Brain pericyte (primary cell): ENCODE measurements around the gene MORC4.

ENCODE experiments used
- DNase-seq: peaks from one replicate; pipeline ENCODE4 v3.0.0-alpha.2; 2012; ENCODE audit warnings: low read depth, low spot score

The MORC4 gene

DNA sequence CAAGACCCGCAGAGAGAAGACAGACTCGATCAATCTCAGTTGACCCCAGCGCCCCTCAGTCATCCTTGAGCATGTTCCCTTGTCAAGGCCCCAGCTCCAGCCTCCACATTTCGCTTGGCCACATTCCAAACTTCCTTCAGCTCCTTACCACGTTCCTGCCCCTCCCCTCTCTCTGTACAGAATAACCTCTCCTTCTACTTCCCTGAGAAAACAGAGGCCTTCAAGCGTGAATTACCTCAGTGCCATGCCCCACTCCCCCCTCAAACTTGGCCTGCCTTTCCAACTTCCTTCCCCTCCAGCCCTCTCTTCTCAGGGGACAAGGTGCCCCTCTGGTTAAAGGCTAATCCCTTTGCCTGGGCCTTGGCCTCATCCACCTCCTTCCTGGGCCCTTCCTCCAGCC, 93.7 kb downstream of the MORC4 start:
- DNase-seq, result no peak

DNA sequence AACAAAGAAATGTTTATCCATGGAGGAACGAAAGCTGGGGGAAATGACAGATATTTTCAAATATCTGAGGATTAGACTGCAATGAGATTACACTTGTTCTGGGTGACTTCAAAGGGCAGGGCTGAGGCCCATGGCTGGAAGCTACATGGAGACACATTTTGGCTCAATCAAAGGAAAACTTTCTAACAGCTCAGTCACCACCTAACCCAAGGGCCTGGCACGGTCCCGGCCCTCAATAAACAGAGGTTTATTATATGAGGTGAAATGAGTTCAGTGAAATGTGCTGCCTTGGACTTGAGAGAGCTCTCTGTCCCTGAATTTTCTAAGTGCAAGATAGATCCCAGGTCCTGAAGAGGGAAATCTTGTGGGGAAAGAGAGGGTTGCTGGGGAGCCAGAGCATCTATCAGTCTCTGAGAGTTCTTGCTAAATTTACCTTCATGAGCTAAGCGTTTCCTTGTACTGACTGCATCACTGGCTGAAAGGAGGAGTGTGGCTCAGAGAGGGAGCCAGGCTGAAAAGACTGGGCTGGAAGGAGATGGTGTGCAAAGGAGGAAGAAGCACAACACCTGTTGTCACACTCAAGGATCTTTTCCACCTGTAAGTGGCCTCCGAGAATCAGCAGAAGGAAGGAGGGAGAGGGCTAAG, 94.8 kb downstream of the MORC4 start:
- no peak for DNase-seq

DNA sequence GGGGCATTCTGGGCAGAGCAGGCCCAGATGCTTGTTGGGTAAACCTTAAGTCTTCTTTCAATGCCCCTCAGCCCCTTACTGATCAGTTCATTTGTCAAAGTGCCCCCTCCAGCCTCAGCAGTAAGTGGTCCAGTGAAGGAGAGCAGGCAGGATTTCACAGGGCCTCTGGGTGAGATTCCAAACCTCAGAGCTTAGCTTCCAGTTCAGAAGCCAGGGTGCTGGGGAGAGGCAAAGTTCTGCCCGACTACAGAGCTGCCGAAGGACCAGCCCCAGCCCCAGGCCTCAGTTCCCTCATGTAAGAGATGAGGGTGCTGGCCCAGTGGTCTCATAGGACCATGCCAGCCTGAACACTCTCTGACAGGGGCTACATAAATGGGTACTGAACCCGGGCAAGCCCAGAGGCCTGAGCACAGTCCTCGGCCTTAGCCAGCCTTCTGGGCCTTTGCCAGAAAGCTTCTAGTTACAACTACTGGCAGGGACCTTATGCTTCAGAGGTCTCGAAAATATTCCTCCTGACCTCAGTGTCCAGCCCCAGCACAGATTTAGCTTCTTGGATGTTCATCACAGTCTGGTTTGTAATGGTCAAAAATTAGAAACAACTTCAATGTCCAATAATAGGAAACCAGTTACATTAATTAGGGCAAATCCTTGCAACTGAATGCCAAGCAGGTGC, 96.0 kb downstream of the MORC4 start:
- DNase-seq, result no peak

DNA sequence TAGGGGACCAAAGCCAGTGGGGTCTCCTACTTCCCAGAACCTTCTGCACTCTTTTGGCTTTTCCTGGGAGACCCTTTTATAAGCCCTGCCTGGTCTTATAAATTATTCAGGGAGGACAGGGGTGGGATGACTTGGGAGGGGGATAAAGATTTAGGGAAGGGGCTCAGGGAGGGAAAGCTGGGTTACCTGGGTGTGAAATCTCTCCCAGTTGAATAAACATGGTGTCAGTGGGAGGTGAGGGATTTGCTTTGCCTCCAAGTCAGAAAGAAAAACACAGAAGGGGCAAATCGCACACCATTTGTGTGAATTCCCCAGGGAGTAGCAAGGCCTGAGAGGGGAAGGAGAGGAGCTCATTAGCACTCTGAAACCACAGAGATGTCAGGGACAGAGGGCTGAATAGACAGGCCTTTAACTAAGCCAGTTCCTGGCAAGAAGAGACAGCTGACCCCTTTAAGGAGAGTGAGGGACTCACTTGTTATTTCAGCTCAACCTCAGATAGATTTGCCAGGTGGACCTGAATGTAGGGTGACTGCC, 96.7 kb downstream of the MORC4 start, which contains the start of gene RIPPLY1:
Gene RIPPLY1 (minus strand): TSS at position 51 of the 534 bp plus-strand sequence. CDS start 54 bp downstream, outside the sequence.
- DNase-seq, result no peak

DNA sequence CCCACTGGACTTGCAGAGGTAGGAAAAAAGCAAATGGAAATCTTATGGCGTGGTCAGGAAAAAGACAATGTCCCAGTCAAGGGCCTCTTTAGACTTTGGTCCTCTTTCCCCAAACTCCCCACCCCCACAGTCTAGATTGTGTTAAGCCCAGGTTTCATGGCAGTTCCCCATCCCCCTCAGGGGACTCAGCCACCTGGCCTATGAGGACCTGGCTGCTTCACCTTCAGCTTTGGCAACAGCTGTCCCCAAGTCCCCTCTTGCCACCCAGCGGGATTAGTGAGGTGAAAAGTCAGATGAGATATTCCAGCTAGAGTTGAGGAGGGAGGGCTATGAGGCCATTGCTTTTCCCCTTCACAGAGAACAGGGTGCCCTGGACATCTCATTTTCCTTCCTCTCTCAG, 97.3 kb downstream of the MORC4 start:
- DNase-seq, result no peak

GRCh38 chrX:106901781-106902219, 98.2 kb downstream of the MORC4 start:
- DNase-seq, result no peak

GRCh38 chrX:106901341-106901740, 98.7 kb downstream of the MORC4 start:
- no peak for DNase-seq

DNA sequence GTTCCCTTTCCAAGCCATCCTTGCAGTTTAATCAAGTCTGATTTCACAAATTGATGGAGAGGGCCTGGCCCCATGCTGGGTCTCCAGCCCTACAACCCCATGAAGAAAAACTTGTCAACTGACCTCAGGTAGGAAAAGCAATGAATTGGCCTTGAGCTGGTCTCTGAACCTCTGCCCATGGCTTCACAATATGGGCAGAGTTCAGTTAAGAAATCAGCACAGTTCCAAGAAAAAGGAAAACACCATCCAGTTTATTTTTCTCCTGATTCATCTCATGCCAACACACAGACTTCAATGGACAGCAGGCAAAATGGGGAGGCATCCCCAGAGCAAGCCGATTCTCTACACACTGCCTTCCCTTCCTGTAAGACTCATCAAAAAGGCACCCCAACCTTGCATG, 100.2 kb downstream of the MORC4 start:
- DNase-seq, result no peak

DNA sequence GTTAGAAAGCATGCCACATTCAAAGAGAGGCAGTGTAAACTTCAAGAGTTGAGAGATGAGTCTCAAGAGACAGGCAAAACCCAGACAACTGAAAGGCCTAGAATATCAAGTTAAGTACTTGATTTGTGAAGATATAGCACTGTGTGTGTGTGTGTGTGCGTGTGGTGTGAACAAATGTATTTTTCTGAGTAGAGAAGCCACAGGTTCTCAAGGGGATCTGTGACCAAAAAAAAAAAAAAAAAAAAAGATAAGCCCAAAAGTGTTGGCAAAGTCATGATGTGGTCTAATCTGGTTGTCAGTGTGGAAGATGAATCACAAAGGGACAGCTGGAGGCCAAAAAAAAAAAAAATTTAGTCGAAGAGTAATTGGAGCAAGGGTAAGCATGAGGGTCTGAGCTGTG, 100.7 kb downstream of the MORC4 start:
- DNase-seq, result no peak

GRCh38 chrX:106898462-106898861, 101.5 kb downstream of the MORC4 start:
- DNase-seq, result no peak

- no peak for DNase-seq
Measured at GRCh38 chrX:106897259-106897658, 102.8 kb downstream of the MORC4 start.

DNA sequence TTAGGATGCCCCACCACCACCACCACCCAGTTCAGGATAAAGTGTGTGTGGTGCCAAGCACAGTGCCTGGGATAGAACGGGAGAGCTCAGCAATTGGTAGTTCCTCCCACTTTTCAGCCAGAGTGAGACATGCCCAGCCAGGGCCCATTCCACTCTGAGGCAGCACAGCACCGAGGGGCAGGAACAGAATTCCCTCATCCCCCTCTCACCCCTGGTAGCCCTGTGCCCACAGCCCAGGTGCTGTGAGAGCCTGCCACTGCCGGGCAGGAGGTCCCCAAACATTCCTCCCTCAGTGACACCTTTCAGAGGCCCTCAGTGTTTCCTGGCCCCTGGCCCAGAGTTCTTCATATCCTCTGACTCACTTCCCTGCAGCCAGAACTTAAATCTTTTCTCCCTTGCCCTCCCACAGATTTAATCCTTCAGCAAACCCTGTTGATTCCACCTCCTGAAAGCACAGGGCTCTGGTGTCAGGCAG, 105.0 kb downstream of the MORC4 start:
- no peak for DNase-seq

DNA sequence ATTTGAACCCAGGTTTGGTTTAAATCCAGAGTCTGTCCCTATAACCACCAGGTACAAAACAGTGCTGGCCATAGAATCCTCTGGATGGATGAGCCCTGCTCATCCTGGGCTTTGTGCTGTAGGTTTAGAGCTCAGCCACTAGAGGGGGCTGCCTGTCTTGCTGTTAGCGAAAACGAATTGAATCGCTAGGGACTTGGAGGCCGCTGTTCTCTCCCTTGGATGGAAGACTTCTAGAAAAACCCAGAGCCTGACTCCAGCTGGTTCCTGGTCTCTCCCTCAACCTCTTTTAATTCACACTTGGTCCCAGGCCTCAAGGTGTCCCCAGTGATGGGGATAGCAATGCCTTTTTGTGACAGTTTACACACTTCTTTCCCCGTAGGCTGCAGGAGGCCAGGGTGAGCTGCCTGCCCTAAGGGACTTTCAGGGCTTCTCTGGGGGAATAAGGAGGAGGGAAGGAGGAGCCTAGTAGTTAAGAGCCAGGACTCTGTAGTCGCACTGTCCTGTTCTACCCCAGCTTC, 105.6 kb downstream of the MORC4 start:
- no peak for DNase-seq

GRCh38 chrX:106891762-106892460, 108.1 kb downstream of the MORC4 start:
- DNase-seq, result no peak
